22Rv1 (cell line): ENCODE data around the gene OR5A2.

Experiments
- CTCF ChIP-seq: fragments of 450-650 bp; IDR thresholded peaks from 2 replicates; pipeline ENCODE4 v1.5.1; 2017; ENCODE audit warnings: mild to moderate bottlenecking
- ZFX ChIP-seq: fragments of 450-650 bp; IDR thresholded peaks from 2 replicates; pipeline ENCODE4 v1.6.1; 2017; ENCODE audit warnings: antibody characterized with exemption, borderline replicate concordance

DNA sequence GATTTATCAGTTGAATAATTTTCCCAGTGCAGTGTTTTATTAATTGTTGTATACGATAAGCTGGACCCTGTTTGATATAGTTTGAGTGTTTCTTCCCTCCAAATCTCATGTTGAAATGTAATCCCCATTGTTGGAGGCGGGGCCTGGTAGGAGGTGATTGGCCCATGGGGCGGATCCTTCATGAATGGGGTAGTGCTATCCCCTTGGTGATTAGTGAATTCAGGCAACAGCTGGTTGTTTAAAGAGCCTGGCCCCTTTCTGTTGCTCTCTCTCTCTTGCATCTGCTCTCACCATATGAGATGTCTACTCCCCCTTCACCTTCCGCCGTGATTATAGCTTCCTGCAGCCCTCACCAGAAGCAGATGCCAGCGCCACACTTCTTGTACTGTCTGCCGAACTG, 11.6 kb upstream of the OR5A2 start:
- TF ChIP-seq CTCF (no peak), ZFX (no peak)
